ENCODE measurements around the gene SNPH.

Gene SNPH

GRCh38 chr20:1264727-1265126, 1.4 kb upstream of the SNPH start:
- H3K4me1 ChIP-seq: peaks cover 13% of the 10 kb centered on the region; the same call in 1 of the 2 replicates
- H3K4me3 ChIP-seq: no peak overlapping the region
- no peak overlapping the region for H3K9ac ChIP-seq
- peaks cover 16% of the 10 kb centered on the region for H3K9me3 ChIP-seq
- no peaks in the 10 kb centered on the region for H4K20me1 ChIP-seq
- no peaks in the 10 kb centered on the region for H3K36me3 ChIP-seq
- H3K27ac ChIP-seq: no peak overlapping the region
- H3K4me2 ChIP-seq: no peak overlapping the region
- H3K27me3 ChIP-seq: peaks cover 37% of the 10 kb centered on the region; the same call in 1 of the 2 replicates
- no peak for TF ChIP-seq Cebpa-rat (IDR thresholded peaks at IDR 0.05)

- peaks cover 13% of the 10 kb centered on the region; the same call in 1 of the 2 replicates for H3K4me1 ChIP-seq
- H3K9ac ChIP-seq: no peak overlapping the region; the same call in 1 of the 2 replicates
- H3K27ac ChIP-seq: no peak overlapping the region
- peak overlapping the region; percentile 67 for H3K4me3 ChIP-seq
- peak overlapping the region; percentile 95 for H3K4me2 ChIP-seq
- no peaks in the 10 kb centered on the region for H4K20me1 ChIP-seq
- H3K36me3 ChIP-seq: no peaks in the 10 kb centered on the region
- TF ChIP-seq Cebpa-rat (IDR thresholded peaks at IDR 0.05): no peak
- H3K27me3 ChIP-seq: peaks cover 37% of the 10 kb centered on the region; the same call in 1 of the 2 replicates
- peaks cover 16% of the 10 kb centered on the region for H3K9me3 ChIP-seq
These were observed 723 bp upstream of the SNPH start for GRCh38 chr20:1265226-1265915.

- Histone ChIP-seq H3K4me2 (peak overlapping the region; percentile 95), H4K20me1 (no peaks in the 10 kb centered on the region), H3K27me3 (peaks cover 37% of the 10 kb centered on the region; the same call in 1 of the 2 replicates), H3K27ac (no peak overlapping the region), H3K36me3 (no peaks in the 10 kb centered on the region), H3K4me3 (peak overlapping the region; percentile 67), H3K9me3 (peaks cover 16% of the 10 kb centered on the region), H3K4me1 (peaks cover 13% of the 10 kb centered on the region; the same call in 1 of the 2 replicates), H3K9ac (no peak overlapping the region; the same call in 1 of the 2 replicates)
- no peak for TF ChIP-seq Cebpa-rat (IDR thresholded peaks at IDR 0.05)
These were observed 253 bp upstream of the SNPH start for GRCh38 chr20:1265916-1266166.

- Histone ChIP-seq H3K9ac (no peak overlapping the region; the same call in 1 of the 2 replicates), H3K27me3 (peaks cover 37% of the 10 kb centered on the region; the same call in 1 of the 2 replicates), H3K4me1 (peaks cover 13% of the 10 kb centered on the region; the same call in 1 of the 2 replicates), H3K4me3 (peak overlapping the region; percentile 67; the same call in 1 of the 2 replicates), H3K4me2 (peak overlapping the region; percentile 95), H3K36me3 (no peaks in the 10 kb centered on the region), H3K9me3 (peaks cover 10% of the 10 kb centered on the region), H4K20me1 (no peaks in the 10 kb centered on the region), H3K27ac (no peak overlapping the region)
- TF ChIP-seq Cebpa-rat (IDR thresholded peaks at IDR 0.05): no peak
These were observed 1.1 kb downstream of the SNPH start for GRCh38 chr20:1267161-1267560.

GRCh38 chr20:1267809-1268374, 1.8 kb downstream of the SNPH start:
- Histone ChIP-seq H3K4me1 (peaks cover 18% of the 10 kb centered on the region), H3K4me3 (no peak overlapping the region), H3K36me3 (no peaks in the 10 kb centered on the region), H3K9ac (no peak overlapping the region), H3K27me3 (peaks cover 37% of the 10 kb centered on the region; the same call in 1 of the 2 replicates), H3K4me2 (no peak overlapping the region), H3K9me3 (peaks cover 2% of the 10 kb centered on the region), H3K27ac (no peak overlapping the region), H4K20me1 (no peaks in the 10 kb centered on the region)
- no peak for TF ChIP-seq Cebpa-rat (IDR thresholded peaks at IDR 0.05)

GRCh38 chr20:1269235-1269634, 3.1 kb downstream of the SNPH start:
- H3K36me3 ChIP-seq: no peaks in the 10 kb centered on the region
- no peak overlapping the region for H3K4me3 ChIP-seq
- peaks cover 37% of the 10 kb centered on the region; the same call in 1 of the 2 replicates for H3K27me3 ChIP-seq
- H3K9ac ChIP-seq: no peak overlapping the region
- no peak overlapping the region for H3K4me2 ChIP-seq
- no peaks in the 10 kb centered on the region for H3K9me3 ChIP-seq
- peaks cover 23% of the 10 kb centered on the region for H3K4me1 ChIP-seq
- no peak for TF ChIP-seq Cebpa-rat (IDR thresholded peaks at IDR 0.05)
- H3K27ac ChIP-seq: no peak overlapping the region
- H4K20me1 ChIP-seq: no peaks in the 10 kb centered on the region

- no peak for TF ChIP-seq Cebpa-rat (IDR thresholded peaks at IDR 0.05)
- H3K36me3 ChIP-seq: no peaks in the 10 kb centered on the region
- no peak overlapping the region for H3K27ac ChIP-seq
- H3K4me1 ChIP-seq: peaks cover 23% of the 10 kb centered on the region
- no peaks in the 10 kb centered on the region for H3K9me3 ChIP-seq
- H3K9ac ChIP-seq: no peak overlapping the region
- no peaks in the 10 kb centered on the region for H4K20me1 ChIP-seq
- no peak overlapping the region for H3K4me3 ChIP-seq
- peaks cover 35% of the 10 kb centered on the region; the same call in 1 of the 2 replicates for H3K27me3 ChIP-seq
- no peak overlapping the region for H3K4me2 ChIP-seq
These were observed 3.8 kb downstream of the SNPH start for GRCh38 chr20:1269850-1270249.

- no peak overlapping the region for H3K4me3 ChIP-seq
- peaks cover 8% of the 10 kb centered on the region; the same call in 1 of the 2 replicates for H3K27me3 ChIP-seq
- no peaks in the 10 kb centered on the region for H4K20me1 ChIP-seq
- H3K27ac ChIP-seq: no peak overlapping the region
- no peak for TF ChIP-seq Cebpa-rat (IDR thresholded peaks at IDR 0.05)
- H3K36me3 ChIP-seq: no peaks in the 10 kb centered on the region
- peaks cover 10% of the 10 kb centered on the region for H3K4me1 ChIP-seq
- no peaks in the 10 kb centered on the region for H3K9me3 ChIP-seq
- no peak overlapping the region for H3K9ac ChIP-seq
- peak overlapping the region; percentile 53 for H3K4me2 ChIP-seq
These were observed 6.4 kb downstream of the SNPH start for GRCh38 chr20:1272368-1273100.

- Histone ChIP-seq H3K27ac (no peak overlapping the region), H3K4me2 (peak overlapping the region; percentile 53), H3K4me1 (peaks cover 10% of the 10 kb centered on the region), H3K9me3 (no peaks in the 10 kb centered on the region), H4K20me1 (no peaks in the 10 kb centered on the region), H3K4me3 (no peak overlapping the region), H3K27me3 (no peaks in the 10 kb centered on the region), H3K9ac (no peak overlapping the region), H3K36me3 (no peaks in the 10 kb centered on the region)
- no peak for TF ChIP-seq Cebpa-rat (IDR thresholded peaks at IDR 0.05)
These were observed 7.3 kb downstream of the SNPH start for GRCh38 chr20:1273366-1273765.
